Naive B cell (primary cell): ENCODE results near the gene C22orf42. TPM values are rescaled to one million over a fixed set of nuclear protein-coding genes. Genes with fewer than 3 reads are reported as not detected.
"Not testable (repeated sequence)": the region's sequence is repeated elsewhere in the genome, so short reads cannot be mapped to it uniquely, and the experiment has no call there.

Experiments used
- ATAC-seq, 2 donors: fragments of 150-1000 bp; cut with Tn5 transposase; 2 replicates each; pipeline ENCODE4 v1.10.0; 2021; ENCODE audit warnings: low read depth in 2 of 2, mild to moderate bottlenecking in 2 of 2, moderate library complexity in 2 of 2
- DNase-seq: peaks from one replicate; pipeline ENCODE4 v3.0.0; 2022
- H3K27ac Mint-ChIP-seq, 6 donors: one replicate each; pipeline ENCODE4 v1.8.0; 2020 to 2022; ENCODE audit warnings: mild to moderate bottlenecking in 6 of 6, mixed read lengths in 6 of 6, moderate library complexity in 5 of 6, inconsistent platforms in 2 of 6
- H3K27me3 Mint-ChIP-seq, 3 donors: one replicate each; pipeline ENCODE4 v1.8.0; 2021 to 2022; ENCODE audit warnings: mixed read lengths in 3 of 3, mild to moderate bottlenecking in 1 of 3
- H3K36me3 Mint-ChIP-seq, 2 donors: one replicate each; pipeline ENCODE4 v1.8.0; 2020 to 2022; ENCODE audit warnings: mixed read lengths in 2 of 2, inconsistent platforms in 1 of 2, mild to moderate bottlenecking in 1 of 2
- H3K4me1 Mint-ChIP-seq, 3 donors: one replicate each; pipeline ENCODE4 v1.8.0; 2020 to 2022; ENCODE audit warnings: mixed read lengths in 3 of 3, inconsistent platforms in 1 of 3, mild to moderate bottlenecking in 1 of 3, moderate library complexity in 1 of 3
- H3K4me3 Mint-ChIP-seq, 8 donors: one replicate each; pipeline ENCODE4 v1.8.0; 2020 to 2022; ENCODE audit warnings: mild to moderate bottlenecking in 8 of 8, mixed read lengths in 8 of 8, moderate library complexity in 8 of 8, inconsistent platforms in 2 of 8
- H3K9me3 Mint-ChIP-seq, 7 donors: one replicate each; pipeline ENCODE4 v1.8.0; 2020 to 2022; ENCODE audit warnings: mixed read lengths in 7 of 7, mild to moderate bottlenecking in 5 of 7, inconsistent platforms in 2 of 7, moderate library complexity in 1 of 7
- polyA plus RNA-seq, 6 donors: library from polyadenylated mRNA; unstranded; fragments of 300-500 nt; fragmentation: Illumina TruSeq; gene quantifications; one replicate each; pipeline ENCODE4 v1.2.3, GENCODE V29; 2021; ENCODE audit warnings: low read depth in 6 of 6

Gene C22orf42
- polyA plus RNA-seq, 6 donors from 2014 or later: not detected

- peak overlapping the region; percentile 77 to 95 (median 84) for H3K4me3 Mint-ChIP-seq
- not testable (repeated sequence) for H3K36me3 Mint-ChIP-seq, H3K27me3 Mint-ChIP-seq, H3K9me3 Mint-ChIP-seq
- peaks cover 10 to 17% (median 12%) of the 10 kb centered on the region in 3 donors for H3K4me1 Mint-ChIP-seq
- ATAC-seq: peak; percentile 71 to 74
- peak; percentile 31 for DNase-seq
- H3K27ac Mint-ChIP-seq: peak overlapping the region in 5 of 6 donors; percentile 33 to 91 (median 56)
Observed at GRCh38 chr22:32137731-32138324, 21.3 kb downstream of the C22orf42 start.

- peak overlapping the region in 1 of 6 donors; percentile 27 for H3K27ac Mint-ChIP-seq
- not testable (repeated sequence) for ATAC-seq, DNase-seq, H3K9me3 Mint-ChIP-seq, H3K27me3 Mint-ChIP-seq, H3K36me3 Mint-ChIP-seq
- H3K4me1 Mint-ChIP-seq: peaks cover 10 to 12% (median 12%) of the 10 kb centered on the region in 3 donors
- peak overlapping the region in 2 of 8 donors; percentile 84 to 91 for H3K4me3 Mint-ChIP-seq
Observed at GRCh38 chr22:32136881-32137280, 22.2 kb downstream of the C22orf42 start.

- H3K36me3 Mint-ChIP-seq, H3K27me3 Mint-ChIP-seq, H3K9me3 Mint-ChIP-seq, DNase-seq, ATAC-seq: not testable (repeated sequence)
- peak overlapping the region in 2 of 8 donors; percentile 20 to 38 for H3K4me3 Mint-ChIP-seq
- peak overlapping the region in 2 of 6 donors; percentile 64 to 84 for H3K27ac Mint-ChIP-seq
- peaks cover 10 to 12% (median 10%) of the 10 kb centered on the region in 3 donors for H3K4me1 Mint-ChIP-seq
Observed at GRCh38 chr22:32135958-32136357, 23.1 kb downstream of the C22orf42 start.

GRCh38 chr22:32134796-32135195 is 24.3 kb downstream of the C22orf42 start:
- not testable (repeated sequence) for DNase-seq, H3K36me3 Mint-ChIP-seq, H3K9me3 Mint-ChIP-seq, ATAC-seq, H3K27ac Mint-ChIP-seq, H3K4me3 Mint-ChIP-seq
- Mint-ChIP-seq H3K27me3 (peaks cover 0 to 17% (median 13%) of the 10 kb centered on the region in 3 donors), H3K4me1 (peaks cover 10 to 12% (median 10%) of the 10 kb centered on the region in 3 donors)

- peaks cover 4 to 8% (median 4%) of the 10 kb centered on the region in 3 donors for H3K4me1 Mint-ChIP-seq
- peaks cover 0 to 24% (median 13%) of the 10 kb centered on the region in 3 donors for H3K27me3 Mint-ChIP-seq
- ATAC-seq (no peak), DNase-seq (no peak)
- peak overlapping the region in 1 of 6 donors; percentile 68 for H3K27ac Mint-ChIP-seq
- peaks cover 0 to 2% of the 10 kb centered on the region in 2 donors for H3K36me3 Mint-ChIP-seq
- H3K9me3 Mint-ChIP-seq: peaks cover 0 to 4% (median 0%) of the 10 kb centered on the region in 7 donors
- no peak overlapping the region for H3K4me3 Mint-ChIP-seq
Observed at GRCh38 chr22:32132783-32133182, 26.3 kb downstream of the C22orf42 start.

- Mint-ChIP-seq H3K36me3 (no peaks in the 10 kb centered on the region), H3K4me1 (peaks cover 0 to 3% (median 0%) of the 10 kb centered on the region in 3 donors), H3K4me3 (no peak overlapping the region), H3K27me3 (peaks cover 0 to 24% (median 13%) of the 10 kb centered on the region in 3 donors), H3K27ac (no peak overlapping the region), H3K9me3 (no peaks in the 10 kb centered on the region)
- DNase-seq (no peak), ATAC-seq (no peak)
Observed at GRCh38 chr22:32132126-32132525, 27.0 kb downstream of the C22orf42 start.

- ATAC-seq (no peak), DNase-seq (no peak)
- H3K4me1 Mint-ChIP-seq: peaks cover 0 to 3% (median under 1%) of the 10 kb centered on the region in 3 donors
- H3K4me3 Mint-ChIP-seq: no peak overlapping the region
- H3K27me3 Mint-ChIP-seq: peaks cover 0 to 24% (median 13%) of the 10 kb centered on the region in 3 donors
- no peaks in the 10 kb centered on the region for H3K36me3 Mint-ChIP-seq
- H3K27ac Mint-ChIP-seq: no peak overlapping the region
- H3K9me3 Mint-ChIP-seq: no peaks in the 10 kb centered on the region
Observed at GRCh38 chr22:32130464-32130863, 28.6 kb downstream of the C22orf42 start.

- Mint-ChIP-seq H3K9me3 (no peaks in the 10 kb centered on the region), H3K27me3 (peaks cover 0 to 16% (median 6%) of the 10 kb centered on the region in 3 donors), H3K27ac (no peak overlapping the region), H3K36me3 (no peaks in the 10 kb centered on the region), H3K4me3 (no peak overlapping the region), H3K4me1 (peaks cover 0 to 10% (median 4%) of the 10 kb centered on the region in 3 donors)
- no peak for DNase-seq
- ATAC-seq: no peak
Observed at GRCh38 chr22:32127904-32128303, 31.2 kb downstream of the C22orf42 start.

GRCh38 chr22:32123657-32124056 is 35.4 kb downstream of the C22orf42 start:
- Mint-ChIP-seq H3K4me1 (peaks cover 0 to 10% (median 4%) of the 10 kb centered on the region in 3 donors), H3K36me3 (no peaks in the 10 kb centered on the region), H3K4me3 (no peak overlapping the region), H3K27me3 (peaks cover 0 to 13% (median 10%) of the 10 kb centered on the region in 3 donors), H3K27ac (no peak overlapping the region), H3K9me3 (peaks cover 0 to 1% (median 0%) of the 10 kb centered on the region in 7 donors)
- ATAC-seq (no peak), DNase-seq (no peak)

GRCh38 chr22:32122899-32123298 is 36.2 kb downstream of the C22orf42 start:
- DNase-seq (no peak), ATAC-seq (no peak)
- H3K9me3 Mint-ChIP-seq: peaks cover 0 to 1% (median 0%) of the 10 kb centered on the region in 7 donors

GRCh38 chr22:32120603-32121002 is 38.5 kb downstream of the C22orf42 start:
- Mint-ChIP-seq H3K27ac (peak overlapping the region in 1 of 6 donors; percentile 24), H3K36me3 (no peaks in the 10 kb centered on the region)

More at GRCh38 chr22:32122899-32123298, 36.2 kb downstream of the C22orf42 start:
- Mint-ChIP-seq H3K4me3 (peak overlapping the region in 1 of 8 donors; percentile 56), H3K36me3 (no peaks in the 10 kb centered on the region), H3K27me3 (peaks cover 0 to 15% (median 10%) of the 10 kb centered on the region in 3 donors), H3K4me1 (peaks cover 0 to 10% (median 4%) of the 10 kb centered on the region in 3 donors), H3K27ac (no peak overlapping the region)

GRCh38 chr22:32119568-32120235 is 39.4 kb downstream of the C22orf42 start:
- Mint-ChIP-seq H3K27ac (no peak overlapping the region), H3K36me3 (no peaks in the 10 kb centered on the region), H3K4me3 (no peak overlapping the region), H3K4me1 (peaks cover 0 to 4% (median 2%) of the 10 kb centered on the region in 3 donors), H3K27me3 (peaks cover 10 to 35% (median 27%) of the 10 kb centered on the region in 3 donors), H3K9me3 (peaks cover 0 to 1% (median 0%) of the 10 kb centered on the region in 7 donors)
- ATAC-seq (no peak), DNase-seq (no peak)

More at GRCh38 chr22:32120603-32121002, 38.5 kb downstream of the C22orf42 start:
- Mint-ChIP-seq H3K4me3 (no peak overlapping the region), H3K9me3 (peaks cover 0 to 1% (median 0%) of the 10 kb centered on the region in 7 donors), H3K27me3 (peaks cover 10 to 27% (median 26%) of the 10 kb centered on the region in 3 donors), H3K4me1 (peaks cover 0 to 10% (median 4%) of the 10 kb centered on the region in 3 donors)
- DNase-seq (no peak), ATAC-seq (no peak)

- Mint-ChIP-seq H3K27ac (no peak overlapping the region), H3K4me3 (no peak overlapping the region), H3K27me3 (peaks cover 32 to 55% (median 51%) of the 10 kb centered on the region in 3 donors), H3K9me3 (no peaks in the 10 kb centered on the region), H3K36me3 (no peaks in the 10 kb centered on the region), H3K4me1 (no peaks in the 10 kb centered on the region)
- DNase-seq: no peak
- ATAC-seq: no peak
Observed at GRCh38 chr22:32112380-32112779, 46.7 kb downstream of the C22orf42 start.
